Liver (tissue), 9 donors: Measurements from ENCODE around the gene SRC. TPM values are rescaled to one million over a fixed set of nuclear protein-coding genes. Genes with fewer than 3 reads are reported as not detected.

Source experiments
- DNase-seq: peaks from one replicate; pipeline ENCODE4 v3.0.0-alpha.2; 2017; ENCODE audit warnings: low spot score
- H3K27ac ChIP-seq, 2 donors: one replicate each; pipeline ENCODE4 v1.7.0; 2013; ENCODE audit warnings: inconsistent platforms in 2 of 2, low read length in 2 of 2, control low read depth in 1 of 2, low read depth in 1 of 2, mild to moderate bottlenecking in 1 of 2
- H3K27me3 ChIP-seq, 4 donors: one replicate each; pipeline versions ENCODE4 v1.6.1 to v1.7.0; 2013; ENCODE audit warnings: low read length in 3 of 4, inconsistent platforms in 1 of 4, mild to moderate bottlenecking in 1 of 4, moderate library complexity in 1 of 4; ENCODE audit not compliant: control insufficient read depth in 4 of 4, insufficient read depth in 4 of 4
- H3K36me3 ChIP-seq, 4 donors: one replicate each; pipeline versions ENCODE4 v1.6.1 to v1.7.0; 2013; ENCODE audit warnings: low read length in 3 of 4, mild to moderate bottlenecking in 3 of 4, low read depth in 1 of 4, moderate library complexity in 1 of 4; ENCODE audit not compliant: control insufficient read depth in 4 of 4, insufficient read depth in 3 of 4
- H3K4me1 ChIP-seq, 4 donors: one replicate each; pipeline versions ENCODE4 v1.6.1 to v1.7.0; 2013; ENCODE audit warnings: low read length in 3 of 4, mild to moderate bottlenecking in 3 of 4, moderate library complexity in 1 of 4; ENCODE audit not compliant: control insufficient read depth in 4 of 4, insufficient read depth in 4 of 4
- H3K4me3 ChIP-seq, 3 donors: one replicate each; pipeline versions ENCODE4 v1.6.1 to v1.7.0; 2013; ENCODE audit warnings: low read length in 3 of 3, control low read depth in 1 of 3, low read depth in 1 of 3, mild to moderate bottlenecking in 1 of 3
- H3K9ac ChIP-seq, 2 donors: one replicate each; pipeline ENCODE4 v1.7.0; 2013; ENCODE audit warnings: low read length in 2 of 2, mild to moderate bottlenecking in 2 of 2, moderate library complexity in 2 of 2, control low read depth in 1 of 2, low read depth in 1 of 2
- H3K9me3 ChIP-seq, 4 donors: one replicate each; pipeline versions ENCODE4 v1.6.1 to v1.7.0; 2013; ENCODE audit warnings: low read length in 3 of 4; ENCODE audit not compliant: control insufficient read depth in 4 of 4
- ATF3 ChIP-seq: IDR thresholded peaks from 2 replicates; pipeline ENCODE4 v1.6.1; 2016; ENCODE audit warnings: antibody characterized with exemption
- CTCF ChIP-seq: fragments of 150-350 bp; IDR thresholded peaks from 2 replicates; pipeline ENCODE4 v1.5.1; 2017; ENCODE audit warnings: improper control_type of control experiment, low read depth, low read length; ENCODE audit not compliant: missing input control
- EGR1 ChIP-seq, 2 donors: IDR thresholded peaks; 2 replicates each; pipeline ENCODE4 v1.6.1; 2016 to 2018; ENCODE audit warnings: antibody characterized with exemption in 2 of 2, low read depth in 2 of 2
- FOXA1 ChIP-seq: IDR thresholded peaks from 2 replicates; pipeline ENCODE4 v1.6.1; 2016; ENCODE audit warnings: antibody characterized with exemption
- FOXA2 ChIP-seq: IDR thresholded peaks from 2 replicates; pipeline ENCODE4 v1.6.1; 2016; ENCODE audit warnings: antibody characterized with exemption
- GABPA ChIP-seq, 2 donors: IDR thresholded peaks in 1 of 2; conservative IDR thresholded peaks in 1 of 2; 2 replicates each; pipeline ENCODE4 v1.6.1; 2016; ENCODE audit warnings: antibody characterized with exemption in 2 of 2, mild to moderate bottlenecking in 1 of 2, moderate library complexity in 1 of 2
- HNF4A ChIP-seq, 2 donors: conservative IDR thresholded peaks; 2 replicates each; pipeline ENCODE4 v1.6.1; 2016; ENCODE audit warnings: antibody characterized with exemption in 2 of 2, mild to moderate bottlenecking in 2 of 2
- HNF4G ChIP-seq: IDR thresholded peaks from 2 replicates; pipeline ENCODE4 v1.6.1; 2016; ENCODE audit warnings: antibody characterized with exemption
- JUND ChIP-seq, 2 donors: IDR thresholded peaks; 2 replicates each; pipeline ENCODE4 v1.6.1; 2016; ENCODE audit warnings: antibody characterized with exemption in 2 of 2
- MAX ChIP-seq: IDR thresholded peaks from 2 replicates; pipeline ENCODE4 v1.6.1; 2016; ENCODE audit warnings: antibody characterized with exemption
- NR2F2 ChIP-seq: IDR thresholded peaks from 2 replicates; pipeline ENCODE4 v1.6.1; 2016; ENCODE audit warnings: antibody characterized with exemption
- RAD21 ChIP-seq, 2 donors: IDR thresholded peaks; 2 replicates each; pipeline ENCODE4 v1.6.1; 2016; ENCODE audit warnings: antibody characterized with exemption in 2 of 2, mild to moderate bottlenecking in 2 of 2
- REST ChIP-seq: IDR thresholded peaks from 2 replicates; pipeline ENCODE4 v1.6.1; 2016; ENCODE audit warnings: antibody characterized with exemption, mild to moderate bottlenecking
- RXRA ChIP-seq, 2 donors: IDR thresholded peaks; 2 replicates each; pipeline ENCODE4 v1.6.1; 2017 to 2018; ENCODE audit warnings: antibody characterized with exemption in 2 of 2, mild to moderate bottlenecking in 1 of 2
- SP1 ChIP-seq: IDR thresholded peaks from 2 replicates; pipeline ENCODE4 v1.6.1; 2018; ENCODE audit warnings: antibody characterized with exemption, mild to moderate bottlenecking
- YY1 ChIP-seq: IDR thresholded peaks from 2 replicates; pipeline ENCODE4 v1.6.1; 2016; ENCODE audit warnings: antibody characterized with exemption, mild to moderate bottlenecking
- WGBS: extraction: QIAGEN DNeasy Blood & Tissue Kit; methylation state at CpG from one replicate; pipeline ENCODE4 v1.1.7; 2013; 5-methylcytosine and 5-hydroxymethylcytosine counted together
- polyA plus RNA-seq, 2 donors: library from polyadenylated mRNA; stranded (reverse) in 1 of 2; unstranded in 1 of 2; fragments of 200-250 nt in 1 of 2; fragments of >200 nt in 1 of 2; fragmentation: Nextera tagmentation in 1 of 2; extraction: Ambion mirVana in 1 of 2; gene quantifications; one replicate each; pipeline versions ENCODE4 v1.2.1 to v1.2.3, GENCODE V29; 2013 to 2015
- total RNA-seq, 2 donors: library from RNA; depleted of rRNA; stranded (reverse); fragments of >200 nt; gene quantifications; one replicate each; pipeline ENCODE4 v1.2.3, GENCODE V29; 2014
- donor health status: healthy.
- donor health status: healthy.
- donor health status: healthy.
- donor health status: healthy.
- donor health status: healthy.

The SRC gene
- total and polyA plus RNA-seq, 4 donors, result 3.3 to 21.2 (median 5.4) TPM

- Histone ChIP-seq H3K9me3 (no peaks in the 10 kb centered on the region), H3K27me3 (peaks cover 0 to 3% (median 1%) of the 10 kb centered on the region in 4 donors), H3K36me3 (no peaks in the 10 kb centered on the region), H3K27ac (no peak overlapping the region), H3K4me3 (no peak overlapping the region), H3K4me1 (peaks cover 0 to 18% (median 6%) of the 10 kb centered on the region in 4 donors), H3K9ac (no peak overlapping the region)
- DNase-seq, result no peak
- TF ChIP-seq NR2F2 (no peak), CTCF (no peak), HNF4G (no peak), YY1 (no peak), MAX (no peak), RXRA (IDR thresholded peaks at IDR 0.05) (no peak), SP1 (no peak), REST (no peak), HNF4A (conservative IDR thresholded peaks at IDR 0.05) (no peak), ATF3 (no peak), FOXA2 (no peak), JUND (IDR thresholded peaks at IDR 0.05) (no peak), FOXA1 (no peak), GABPA (IDR thresholded peaks at IDR 0.05 in 1 of 2, conservative IDR thresholded peaks at IDR 0.05 in 1 of 2) (no peak), EGR1 (IDR thresholded peaks at IDR 0.05; ENCODE audit: low read depth in 2 of 2) (no peak), RAD21 (IDR thresholded peaks at IDR 0.05) (no peak)
- WGBS, result 70% methylated on average over 14 of the region's 14 CpGs
Measured at GRCh38 chr20:37407573-37408002, 61.6 kb downstream of the SRC start.

- 49% methylated on average over 23 of the region's 23 CpGs for WGBS
Measured at GRCh38 chr20:37408302-37409193, 62.6 kb downstream of the SRC start.

More at GRCh38 chr20:37408302-37409193, 62.6 kb downstream of the SRC start:
- peaks cover 0 to 3% (median 1%) of the 10 kb centered on the region in 4 donors for H3K27me3 ChIP-seq
- no peak for DNase-seq
- H3K36me3 ChIP-seq, result no peaks in the 10 kb centered on the region
- no peak overlapping the region for H3K4me3 ChIP-seq
- peaks cover 0 to 18% (median 6%) of the 10 kb centered on the region in 4 donors for H3K4me1 ChIP-seq
- H3K9ac ChIP-seq, result no peak overlapping the region
- no peaks in the 10 kb centered on the region for H3K9me3 ChIP-seq
- H3K27ac ChIP-seq, result no peak overlapping the region
- TF ChIP-seq EGR1 (IDR thresholded peaks at IDR 0.05; ENCODE audit: low read depth in 2 of 2) (no peak), HNF4G (no peak), SP1 (no peak)
